ENCODE measurements around the gene C1orf50.

C1orf50 gene

DNA sequence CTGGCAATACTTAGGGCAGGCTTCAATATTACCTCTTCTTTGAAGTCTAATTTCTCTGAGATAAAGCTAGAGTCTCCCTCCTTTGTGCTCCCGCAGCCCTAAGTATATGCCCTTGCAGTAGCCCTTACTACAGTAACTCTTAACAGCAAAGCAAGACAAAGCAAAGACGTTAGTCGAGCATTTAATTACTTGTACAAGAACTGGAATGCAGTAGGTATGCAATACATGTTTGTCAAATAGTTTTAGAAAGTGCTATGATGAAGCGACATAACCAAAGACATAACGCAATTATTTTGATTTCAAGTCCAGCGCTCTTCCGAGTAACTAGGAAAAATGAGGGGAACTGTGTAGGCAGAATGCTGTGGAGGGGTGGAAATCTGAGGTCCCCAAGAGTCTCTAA lies 1.8 kb upstream of the C1orf50 start:
- H3K27me3 Mint-ChIP-seq (ENCODE audit: low read depth): no peaks in the 10 kb centered on the region
- H3K36me3 Mint-ChIP-seq (ENCODE audit: low read depth): peaks cover 4% of the 10 kb centered on the region
- H3K4me3 Mint-ChIP-seq: no peak overlapping the region
- no peaks in the 10 kb centered on the region for H3K9me3 Mint-ChIP-seq
- no peak overlapping the region for H3K27ac Mint-ChIP-seq
- H3K4me1 Mint-ChIP-seq (ENCODE audit: low read depth): peaks cover 17% of the 10 kb centered on the region

DNA sequence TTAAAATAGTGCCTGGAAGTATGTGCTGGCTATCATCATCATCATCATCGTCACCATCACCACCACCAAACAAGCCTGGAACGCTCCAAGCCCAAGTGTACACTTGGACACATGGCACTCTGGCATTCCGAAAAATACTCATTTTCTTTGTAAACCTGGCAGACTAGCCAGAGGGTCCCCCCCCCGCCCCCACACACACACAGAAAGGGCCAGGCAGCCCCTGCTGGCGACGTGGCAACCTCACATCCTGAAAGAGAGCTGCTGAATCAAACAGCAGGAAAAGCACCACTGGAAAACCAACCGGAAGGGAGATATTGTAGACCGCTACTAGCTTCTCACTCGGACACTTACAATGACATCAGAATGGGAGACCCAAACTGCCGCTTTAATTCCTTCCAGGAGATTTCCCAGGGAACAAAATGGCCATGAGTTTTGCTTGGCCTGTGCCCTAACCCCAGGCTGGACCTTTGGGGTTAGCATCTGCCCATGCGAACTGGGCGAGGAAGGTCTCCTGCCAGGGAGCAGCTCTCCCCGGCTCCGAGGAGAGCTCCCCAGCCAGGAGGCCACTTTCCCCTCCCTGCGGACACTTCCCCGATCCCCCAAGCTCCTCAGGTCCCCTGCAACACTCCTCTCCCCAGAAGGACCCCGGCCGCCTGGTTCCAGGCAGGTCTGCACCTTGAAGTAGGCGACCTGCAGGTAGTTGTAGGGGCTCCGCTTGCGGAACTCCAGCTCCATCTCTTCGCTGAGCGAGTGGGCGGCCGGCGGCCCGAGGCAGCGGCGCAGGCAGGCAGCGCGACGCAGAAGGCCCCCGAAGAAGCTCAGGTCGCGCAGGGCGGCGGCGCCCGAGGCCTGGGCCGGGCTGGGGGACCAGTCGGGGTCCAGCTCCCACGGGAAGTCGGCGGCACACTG lies 963 bp upstream of the C1orf50 start:
- Mint-ChIP-seq H3K4me3 (no peak overlapping the region), H3K27me3 (ENCODE audit: low read depth) (no peaks in the 10 kb centered on the region), H3K36me3 (ENCODE audit: low read depth) (peaks cover 7% of the 10 kb centered on the region), H3K4me1 (ENCODE audit: low read depth) (peaks cover 20% of the 10 kb centered on the region), H3K27ac (no peak overlapping the region), H3K9me3 (no peaks in the 10 kb centered on the region)

DNA sequence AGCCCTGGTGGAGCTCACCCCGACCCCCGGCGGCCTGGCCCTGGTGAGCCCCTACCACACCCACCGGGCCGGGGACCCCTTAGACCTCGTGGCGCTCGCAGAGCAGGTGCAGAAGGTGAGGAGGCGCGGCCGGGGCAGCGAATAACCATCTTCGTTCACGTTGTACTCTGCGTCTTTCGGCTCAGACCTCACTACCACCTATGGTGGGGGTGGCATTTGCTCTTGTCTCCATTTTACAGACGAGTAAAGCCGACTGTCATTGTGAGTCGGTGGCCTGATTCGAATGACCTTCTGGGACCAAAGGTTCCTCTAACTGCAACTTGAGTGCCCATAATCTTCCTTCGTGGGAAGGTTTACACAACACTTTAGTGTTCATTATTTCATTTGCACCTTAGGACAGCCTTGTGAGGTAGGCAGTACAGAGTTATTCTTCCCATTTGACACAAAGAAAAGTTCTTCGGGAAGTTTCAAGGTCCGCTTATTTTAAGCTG lies 506 bp downstream of the C1orf50 start:
- Mint-ChIP-seq H3K4me1 (ENCODE audit: low read depth) (peaks cover 19% of the 10 kb centered on the region), H3K27ac (peak overlapping the region; percentile 88), H3K4me3 (no peak overlapping the region), H3K36me3 (ENCODE audit: low read depth) (peaks cover 9% of the 10 kb centered on the region), H3K27me3 (ENCODE audit: low read depth) (no peaks in the 10 kb centered on the region), H3K9me3 (no peaks in the 10 kb centered on the region)

DNA sequence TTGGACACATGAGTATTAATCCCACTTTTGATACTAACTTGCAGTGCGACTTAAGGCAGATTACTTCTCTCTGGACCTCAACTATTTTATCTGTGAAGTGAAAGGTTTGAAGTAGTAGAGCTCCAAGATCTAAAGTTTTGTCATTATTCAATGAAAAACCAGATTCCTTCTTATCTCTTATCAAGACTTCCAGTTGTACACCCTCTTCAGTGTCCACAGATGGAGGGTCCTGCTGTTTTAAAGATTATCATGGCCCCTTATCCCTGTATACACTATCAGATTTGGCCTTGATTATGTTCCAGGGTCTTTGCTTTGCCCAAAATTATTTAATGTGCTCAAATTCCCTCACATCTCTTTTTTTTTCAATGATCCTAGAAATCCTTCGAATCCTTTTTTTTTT lies 1.1 kb downstream of the C1orf50 start:
- Mint-ChIP-seq H3K4me3 (no peak overlapping the region), H3K27me3 (ENCODE audit: low read depth) (no peaks in the 10 kb centered on the region), H3K4me1 (ENCODE audit: low read depth) (peaks cover 17% of the 10 kb centered on the region), H3K27ac (no peak overlapping the region), H3K9me3 (no peaks in the 10 kb centered on the region), H3K36me3 (ENCODE audit: low read depth) (peaks cover 13% of the 10 kb centered on the region)

GRCh38 chr1:42769811-42770210 lies 2.8 kb downstream of the C1orf50 start:
- Mint-ChIP-seq H3K4me1 (ENCODE audit: low read depth) (peaks cover 17% of the 10 kb centered on the region), H3K4me3 (no peak overlapping the region), H3K36me3 (ENCODE audit: low read depth) (peaks cover 17% of the 10 kb centered on the region), H3K9me3 (no peaks in the 10 kb centered on the region), H3K27ac (no peak overlapping the region), H3K27me3 (ENCODE audit: low read depth) (no peaks in the 10 kb centered on the region)

DNA sequence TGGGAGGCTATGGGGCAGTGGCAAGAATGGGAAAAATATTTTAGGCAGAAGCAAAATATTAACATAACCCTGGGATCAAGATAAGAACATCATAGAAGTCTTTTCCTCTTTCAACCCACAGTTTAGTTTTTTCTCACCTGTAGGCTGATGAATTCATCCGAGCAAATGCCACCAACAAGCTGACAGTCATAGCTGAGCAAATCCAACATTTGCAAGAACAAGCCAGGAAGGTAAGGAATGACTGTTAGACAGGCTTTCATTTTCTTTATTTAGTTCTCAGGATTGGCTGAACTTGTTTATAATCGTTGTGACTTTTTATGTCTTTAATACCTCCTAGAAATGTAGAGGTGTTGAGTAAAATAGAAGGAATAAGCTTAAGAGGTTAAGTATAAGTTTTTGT lies 6.4 kb downstream of the C1orf50 start:
- peaks cover 41% of the 10 kb centered on the region for H3K36me3 Mint-ChIP-seq (ENCODE audit: low read depth)
- no peak overlapping the region for H3K4me3 Mint-ChIP-seq
- no peak overlapping the region for H3K27ac Mint-ChIP-seq
- no peaks in the 10 kb centered on the region for H3K9me3 Mint-ChIP-seq
- peaks cover 20% of the 10 kb centered on the region for H3K4me1 Mint-ChIP-seq (ENCODE audit: low read depth)
- H3K27me3 Mint-ChIP-seq (ENCODE audit: low read depth): no peaks in the 10 kb centered on the region

DNA sequence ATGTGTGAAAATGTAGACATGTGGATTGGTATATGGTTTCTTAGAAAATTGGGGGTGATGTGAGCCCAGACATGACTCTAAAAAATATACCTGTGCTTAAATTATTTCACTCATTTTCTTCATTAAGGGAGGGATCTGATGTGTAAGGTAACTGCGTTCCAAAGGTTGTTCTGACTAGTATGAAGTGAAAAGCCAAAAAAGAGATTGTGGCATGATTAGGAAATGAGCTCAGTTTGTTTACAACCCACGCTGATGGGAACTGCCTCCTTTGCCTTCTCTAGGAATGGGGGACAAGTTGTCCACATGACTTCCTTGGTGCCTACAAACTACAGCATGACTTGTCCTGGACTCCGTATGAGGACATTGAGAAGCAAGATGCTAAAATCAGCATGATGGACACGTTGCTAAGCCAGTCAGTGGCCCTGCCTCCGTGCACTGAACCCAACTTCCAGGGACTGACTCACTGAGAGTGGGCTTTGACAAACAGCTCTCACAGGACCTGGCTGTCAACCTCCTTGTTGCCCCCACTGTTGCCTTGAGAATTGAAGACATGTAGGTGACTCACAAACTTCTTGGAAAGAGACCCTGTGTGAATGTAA lies 8.0 kb downstream of the C1orf50 start:
- no peaks in the 10 kb centered on the region for H3K27me3 Mint-ChIP-seq (ENCODE audit: low read depth)
- no peaks in the 10 kb centered on the region for H3K9me3 Mint-ChIP-seq
- H3K4me3 Mint-ChIP-seq: no peak overlapping the region
- H3K36me3 Mint-ChIP-seq (ENCODE audit: low read depth): peaks cover 41% of the 10 kb centered on the region
- H3K4me1 Mint-ChIP-seq (ENCODE audit: low read depth): peaks cover 24% of the 10 kb centered on the region
- H3K27ac Mint-ChIP-seq: no peak overlapping the region

DNA sequence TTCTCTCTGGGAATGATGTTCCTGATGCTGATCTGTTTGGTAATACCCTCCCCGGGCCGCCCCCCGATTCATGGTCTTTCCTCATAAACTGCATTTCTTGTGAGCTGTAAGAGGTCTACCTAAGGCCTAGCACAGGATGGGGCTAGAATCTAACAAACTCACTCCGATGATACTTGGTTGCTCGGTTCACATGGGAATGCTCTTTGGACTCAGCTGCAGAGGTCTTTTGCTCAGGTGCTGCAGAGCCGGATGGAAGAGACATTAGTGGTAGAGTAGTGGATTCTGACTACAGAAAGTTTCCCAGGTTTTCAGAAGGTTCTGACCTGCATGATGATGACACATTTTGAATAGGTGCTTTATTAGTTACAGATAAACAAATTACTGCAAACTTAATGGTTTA lies 9.5 kb downstream of the C1orf50 start:
- no peaks in the 10 kb centered on the region for H3K9me3 Mint-ChIP-seq
- no peak overlapping the region for H3K27ac Mint-ChIP-seq
- peaks cover 20% of the 10 kb centered on the region for H3K4me1 Mint-ChIP-seq (ENCODE audit: low read depth)
- H3K27me3 Mint-ChIP-seq (ENCODE audit: low read depth): no peaks in the 10 kb centered on the region
- peaks cover 42% of the 10 kb centered on the region for H3K36me3 Mint-ChIP-seq (ENCODE audit: low read depth)
- no peak overlapping the region for H3K4me3 Mint-ChIP-seq

GRCh38 chr1:42777852-42778251 lies 10.8 kb downstream of the C1orf50 start:
- Mint-ChIP-seq H3K4me3 (no peak overlapping the region), H3K27ac (peak overlapping the region; percentile 42), H3K9me3 (no peaks in the 10 kb centered on the region), H3K27me3 (ENCODE audit: low read depth) (no peaks in the 10 kb centered on the region), H3K36me3 (ENCODE audit: low read depth) (peaks cover 43% of the 10 kb centered on the region), H3K4me1 (ENCODE audit: low read depth) (peaks cover 18% of the 10 kb centered on the region)

DNA sequence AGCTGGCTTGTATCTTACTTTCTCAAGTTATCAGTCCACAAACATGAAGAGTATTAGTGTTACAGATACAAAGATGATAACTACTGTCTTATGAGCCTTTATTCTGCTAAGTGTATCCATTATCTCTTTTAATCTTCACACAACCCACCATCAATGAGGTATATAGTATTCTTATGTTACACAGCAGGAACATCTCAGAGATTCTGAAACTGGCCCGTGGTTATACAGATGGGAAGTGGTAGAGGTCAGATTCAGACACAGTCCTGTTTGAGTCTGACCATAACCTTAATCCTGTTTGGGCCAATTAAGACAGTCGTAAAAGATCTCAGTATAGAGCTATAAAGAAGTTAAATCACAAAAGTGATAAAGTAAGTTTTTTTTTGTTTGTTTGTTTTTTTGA lies 12.7 kb downstream of the C1orf50 start:
- no peak overlapping the region for H3K27ac Mint-ChIP-seq
- no peaks in the 10 kb centered on the region for H3K9me3 Mint-ChIP-seq
- H3K4me3 Mint-ChIP-seq: no peak overlapping the region
- H3K27me3 Mint-ChIP-seq (ENCODE audit: low read depth): no peaks in the 10 kb centered on the region
- H3K36me3 Mint-ChIP-seq (ENCODE audit: low read depth): peaks cover 39% of the 10 kb centered on the region
- peaks cover 20% of the 10 kb centered on the region for H3K4me1 Mint-ChIP-seq (ENCODE audit: low read depth)

GRCh38 chr1:42780176-42780575 lies 13.1 kb downstream of the C1orf50 start:
- Mint-ChIP-seq H3K4me1 (ENCODE audit: low read depth) (peaks cover 20% of the 10 kb centered on the region), H3K4me3 (no peak overlapping the region), H3K27ac (no peak overlapping the region), H3K9me3 (no peaks in the 10 kb centered on the region), H3K27me3 (ENCODE audit: low read depth) (no peaks in the 10 kb centered on the region), H3K36me3 (ENCODE audit: low read depth) (peaks cover 35% of the 10 kb centered on the region)

GRCh38 chr1:42783092-42783491 lies 16.0 kb downstream of the C1orf50 start:
- peaks cover 21% of the 10 kb centered on the region for H3K36me3 Mint-ChIP-seq (ENCODE audit: low read depth)
- H3K9me3 Mint-ChIP-seq: no peaks in the 10 kb centered on the region
- H3K27ac Mint-ChIP-seq: no peak overlapping the region
- no peak overlapping the region for H3K4me3 Mint-ChIP-seq
- H3K4me1 Mint-ChIP-seq (ENCODE audit: low read depth): peaks cover 21% of the 10 kb centered on the region
- H3K27me3 Mint-ChIP-seq (ENCODE audit: low read depth): no peaks in the 10 kb centered on the region

GRCh38 chr1:42784547-42784945 lies 17.5 kb downstream of the C1orf50 start:
- H3K36me3 Mint-ChIP-seq (ENCODE audit: low read depth): peaks cover 14% of the 10 kb centered on the region
- peaks cover 14% of the 10 kb centered on the region for H3K4me1 Mint-ChIP-seq (ENCODE audit: low read depth)
- H3K27ac Mint-ChIP-seq: no peak overlapping the region
- H3K4me3 Mint-ChIP-seq: no peak overlapping the region
- H3K27me3 Mint-ChIP-seq (ENCODE audit: low read depth): no peaks in the 10 kb centered on the region
- no peaks in the 10 kb centered on the region for H3K9me3 Mint-ChIP-seq

DNA sequence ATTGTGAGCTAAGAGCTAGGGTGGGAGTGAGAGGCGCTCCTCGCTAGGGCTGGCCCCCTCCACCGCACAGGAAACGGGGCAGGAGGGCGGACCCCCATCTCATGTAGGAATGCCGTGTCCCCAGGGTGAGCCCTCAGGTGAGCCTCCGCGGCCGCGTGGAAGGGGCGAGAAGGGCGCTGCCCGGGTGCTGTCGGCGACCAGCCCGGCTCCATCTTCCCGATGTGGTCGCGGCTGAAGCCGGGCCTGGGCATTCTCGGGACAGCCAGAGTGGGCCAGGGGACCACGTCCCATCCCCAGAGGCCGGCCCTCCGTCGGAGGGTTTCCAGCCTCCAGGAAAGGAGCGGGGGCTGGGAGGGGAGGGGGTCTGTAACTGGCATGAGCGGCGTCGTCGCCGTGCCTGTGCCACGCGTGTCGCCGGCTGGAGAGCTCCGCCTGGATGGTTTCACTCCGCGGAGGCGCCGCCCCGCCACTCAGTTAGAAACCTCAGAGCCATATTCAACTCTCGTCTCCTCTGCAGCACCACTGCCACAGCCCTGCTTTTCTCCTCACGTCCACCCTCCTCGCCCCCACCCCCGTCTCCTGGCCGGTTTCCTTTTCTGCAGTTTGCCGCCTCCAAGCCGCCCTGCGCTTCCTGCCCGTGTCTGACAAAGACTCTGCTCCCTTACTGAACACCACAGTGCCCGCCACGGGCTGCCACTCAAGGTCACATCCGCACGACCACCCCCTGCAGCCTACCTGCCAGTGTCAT lies 18.1 kb downstream of the C1orf50 start, which contains the start of gene TMEM269:
Gene TMEM269, plus strand, starts transcription at position 46 of the 748 bp plus-strand sequence. CDS start 4,903 bp downstream, outside the sequence.
- H3K4me1 Mint-ChIP-seq (ENCODE audit: low read depth): peaks cover 11% of the 10 kb centered on the region
- H3K9me3 Mint-ChIP-seq: no peaks in the 10 kb centered on the region
- H3K36me3 Mint-ChIP-seq (ENCODE audit: low read depth): peaks cover 14% of the 10 kb centered on the region
- peak within 1 kb of the TSS; percentile 66 for H3K27ac Mint-ChIP-seq
- no peaks in the 10 kb centered on the region for H3K27me3 Mint-ChIP-seq (ENCODE audit: low read depth)
- H3K4me3 Mint-ChIP-seq: peak within 1 kb of the TSS; percentile 62

Data from T-helper 1 cell treated with Interleukin-12 subunit alpha and Interleukin-12 subunit beta and Interleukin-4 antibody, amounts not matched to agents 30 μg/mL and 1 μg/mL, for 36 hours (primary cell).